Measurements from ENCODE around the gene H2AZ2.

- TF ChIP-seq EZH2 (IDR thresholded peaks at IDR 0.05; ENCODE audit: borderline replicate concordance, low read depth, low read length, severe bottlenecking): no peak
- no peak for TF ChIP-seq CTCF (IDR thresholded peaks at IDR 0.05; ENCODE audit: borderline replicate concordance, extremely low read depth, low read length, poor library complexity, severe bottlenecking)
Measured at GRCh38 chr7:44881610-44882009, 33.7 kb upstream of the H2AZ2 start.

All from DND-41 (cell line).